K562 (cell line): Measurements from ENCODE around the gene ZNF140. TPM values are rescaled to one million over a fixed set of nuclear protein-coding genes. Genes with fewer than 3 reads are reported as not detected.

Experiments
- ATF2 ChIP-seq: sonication (generic); formaldehyde crosslinking; IDR thresholded peaks from 2 replicates; pipeline ENCODE4 v1.8.1; 2022; ENCODE audit warnings: missing genetic modification reagents
- KLF1 ChIP-seq: fragments of 450-650 bp; IDR thresholded peaks from 2 replicates; pipeline ENCODE4 v1.6.1; 2016; ENCODE audit warnings: missing genetic modification characterization, missing compliant biosample characterization
- NFXL1 ChIP-seq: fragments of 450-650 bp; formaldehyde crosslinking; IDR thresholded peaks from 2 replicates; pipeline ENCODE4 v1.4.0; 2021; ENCODE audit warnings: mild to moderate bottlenecking
- NKRF ChIP-seq: fragments of 450-650 bp; IDR thresholded peaks from 2 replicates; pipeline ENCODE4 v1.6.1; 2016; ENCODE audit warnings: borderline replicate concordance
- NRF1 ChIP-seq, 2 experiments: fragments of 450-650 bp; IDR thresholded peaks in 1 of 2; conservative IDR thresholded peaks in 1 of 2; 2 replicates each; pipeline ENCODE4 v1.6.1; 2014; ENCODE audit warnings: mild to moderate bottlenecking in 2 of 2
- PBX2 ChIP-seq, 2 experiments: IDR thresholded peaks in 1 of 2; conservative IDR thresholded peaks in 1 of 2; 2 replicates each; pipeline ENCODE4 v1.6.1; 2016; ENCODE audit warnings: low read depth in 2 of 2, mild to moderate bottlenecking in 1 of 2, missing compliant biosample characterization in 1 of 2, missing genetic modification characterization in 1 of 2, moderate library complexity in 1 of 2
- PHF21A ChIP-seq: fragments of 450-650 bp; IDR thresholded peaks from 2 replicates; pipeline ENCODE4 v1.6.1; 2017; ENCODE audit warnings: low read depth, borderline replicate concordance
- PTTG1 ChIP-seq: fragments of 450-650 bp; IDR thresholded peaks from 2 replicates; pipeline ENCODE4 v1.6.1; 2016; ENCODE audit warnings: low read depth, mild to moderate bottlenecking, missing genetic modification characterization, missing compliant biosample characterization
- SMARCB1 ChIP-seq: IDR thresholded peaks from 2 replicates; pipeline ENCODE4 v1.6.1; 2011; ENCODE audit warnings: improper control_type of control experiment, low read depth; ENCODE audit not compliant: insufficient read length
- SRSF1 ChIP-seq: fragments of 200-400 bp; formaldehyde crosslinking; IDR thresholded peaks from 2 replicates; pipeline ENCODE4 v1.6.1; 2017; ENCODE audit warnings: mild to moderate bottlenecking, low read depth, low read length, moderate library complexity
- TEAD4 ChIP-seq, 2 experiments: sonication (generic) in 1 of 2; formaldehyde crosslinking in 1 of 2; IDR thresholded peaks; 2 replicates each; pipeline versions ENCODE4 v1.6.1 to v1.8.0; 2012 to 2022; ENCODE audit warnings: borderline replicate concordance in 1 of 2, inconsistent platforms in 1 of 2, low read length in 1 of 2, mild to moderate bottlenecking in 1 of 2, missing genetic modification reagents in 1 of 2
- ZNF124 ChIP-seq: sonication (generic); formaldehyde crosslinking; IDR thresholded peaks from 2 replicates; pipeline ENCODE4 v1.8.1; 2022; ENCODE audit warnings: missing genetic modification reagents
- ZNF133 ChIP-seq: fragments of 250-450 bp; sonication (Bioruptor Pico); IDR thresholded peaks from 2 replicates; pipeline ENCODE4 v1.4.0; 2020; ENCODE audit warnings: mild to moderate bottlenecking
- ZNF354B ChIP-seq: fragments of 250-450 bp; sonication (Bioruptor Pico); IDR thresholded peaks from 2 replicates; pipeline ENCODE4 v1.4.0; 2020
- ZNF609 ChIP-seq: sonication (generic); formaldehyde crosslinking; IDR thresholded peaks from 2 replicates; pipeline ENCODE4 v1.8.1; 2023; ENCODE audit warnings: missing genetic modification reagents, mild to moderate bottlenecking, borderline replicate concordance
- polyA plus RNA-seq, 8 experiments: library from polyadenylated mRNA; depleted of rRNA in 4 of 8; stranded (reverse) in 5 of 8; unstranded in 3 of 8; fragments of >200 nt; fragmentation: Nextera tagmentation in 2 of 8; fragmentation: Illumina TruSeq in 1 of 8; extraction: Ambion mirVana in 2 of 8; extraction: Trizol in 1 of 8; gene quantifications; 2 replicates each; pipeline versions ENCODE4 v1.2.1 to v1.2.3, GENCODE V29; 2011 to 2014; ENCODE audit warnings: inconsistent platforms in 1 of 8, missing spikeins in 1 of 8
- total RNA-seq, 7 experiments: library from RNA; depleted of rRNA in 6 of 7; stranded (reverse); fragments of >200 nt in 6 of 7; fragmentation: Illumina TruSeq in 2 of 7; extraction: Trizol in 2 of 7; gene quantifications; 2 replicates each; pipeline versions ENCODE4 v1.2.1 to v1.2.3, GENCODE V29; 2011 to 2021; ENCODE audit warnings: low replicate concordance in 1 of 7

Gene ZNF140
- total and polyA plus RNA-seq, 9 of the 15 experiments (the other 6 are each of a cell fraction or from before 2014, with no cell fraction given) = 1.6 to 10.9 (median 5.3) TPM

- no peak for TF ChIP-seq PHF21A
- no peak for TF ChIP-seq NFXL1 (CRISPR knock-in tag)
- TF ChIP-seq KLF1 (tag) = no peak
- TF ChIP-seq NRF1 (conservative IDR thresholded peaks at IDR 0.05 in 1 of 2, IDR thresholded peaks at IDR 0.05 in 1 of 2) = peak; percentile 70 to 76
- peak; percentile 80 for TF ChIP-seq NKRF
- no peak for TF ChIP-seq ZNF124 (CRISPR knock-in tag)
- no peak for TF ChIP-seq SMARCB1
- TF ChIP-seq PBX2 (CRISPR knock-in tag; IDR thresholded peaks at IDR 0.05; ENCODE audit: low read depth) = no peak
- TF ChIP-seq PBX2 (tag; conservative IDR thresholded peaks at IDR 0.05; ENCODE audit: low read depth) = no peak
- TF ChIP-seq TEAD4 (IDR thresholded peaks at IDR 0.05; ENCODE audit: low read length) = no peak; the same call in 1 of the 2 replicates
- TF ChIP-seq TEAD4 (CRISPR knock-in tag; IDR thresholded peaks at IDR 0.05; ENCODE audit: borderline replicate concordance) = peak; percentile 22; the same call in 1 of the 2 replicates
- TF ChIP-seq ZNF133 (CRISPR knock-in tag) = no peak
- no peak for TF ChIP-seq ZNF609 (CRISPR knock-in tag)
- no peak for TF ChIP-seq ATF2 (CRISPR knock-in tag)
- 0 out of 2 replicates have a peak, but pooled peaks have one; percentile 53 for TF ChIP-seq SRSF1
- TF ChIP-seq PTTG1 = no peak
- TF ChIP-seq ZNF354B (CRISPR knock-in tag) = no peak
Measured at GRCh38 chr12:133080368-133081158, at the start of gene ZNF140 (continued).
